GM19240 (cell line): ENCODE results near the gene UTP20.
A peak's percentile ranks its signal among the peaks of the same experiment; 100 is the strongest.
"Not testable (repeated sequence)": the region's sequence is repeated elsewhere in the genome, so short reads cannot be mapped to it uniquely, and the experiment has no call there.

Experiments used
- DNase-seq: peaks from one replicate; pipeline ENCODE4 v3.0.0; 2011; ENCODE audit warnings: low spot score; ENCODE audit not compliant: insufficient read length

UTP20 gene

GRCh38 chr12:101327051-101327450 lies 47.1 kb downstream of the UTP20 start:
- no peak for DNase-seq

- no peak for DNase-seq
These were observed 47.6 kb downstream of the UTP20 start for GRCh38 chr12:101327546-101327945.

- DNase-seq, result no peak
These were observed 49.0 kb downstream of the UTP20 start for GRCh38 chr12:101328917-101329316.

- DNase-seq, result no peak
These were observed 50.7 kb downstream of the UTP20 start for GRCh38 chr12:101330631-101331030.

GRCh38 chr12:101336437-101336836 lies 56.5 kb downstream of the UTP20 start:
- DNase-seq, result no peak

- DNase-seq, result no peak
These were observed 58.2 kb downstream of the UTP20 start for GRCh38 chr12:101338087-101338486.

GRCh38 chr12:101343893-101344292 lies 64.0 kb downstream of the UTP20 start:
- DNase-seq, result no peak

GRCh38 chr12:101351682-101352081 lies 71.8 kb downstream of the UTP20 start:
- no peak for DNase-seq

- DNase-seq, result no peak
These were observed 76.9 kb downstream of the UTP20 start for GRCh38 chr12:101356794-101357193.

- DNase-seq, result no peak
These were observed 81.5 kb downstream of the UTP20 start for GRCh38 chr12:101361455-101361854.

- DNase-seq, result no peak
These were observed 88.1 kb downstream of the UTP20 start for GRCh38 chr12:101368016-101368415.

- no peak for DNase-seq
These were observed 92.5 kb downstream of the UTP20 start for GRCh38 chr12:101372431-101372830.

GRCh38 chr12:101375573-101375972 lies 95.7 kb downstream of the UTP20 start:
- DNase-seq, result no peak

GRCh38 chr12:101379149-101379548 lies 99.2 kb downstream of the UTP20 start:
- DNase-seq, result no peak

- DNase-seq, result not testable (repeated sequence)
These were observed 111.3 kb downstream of the UTP20 start for GRCh38 chr12:101391181-101391580.

- DNase-seq, result no peak
These were observed 127.1 kb downstream of the UTP20 start for GRCh38 chr12:101407049-101407435.

GRCh38 chr12:101407436-101408345 lies 127.8 kb downstream of the UTP20 start, which contains the start of gene ARL1:
Gene ARL1 (minus strand): TSS chr12:101407772. CDS start chr12:101407645, 127 bp downstream.
- DNase-seq, result peak; percentile 52

- DNase-seq, result not testable (repeated sequence)
These were observed 130.3 kb downstream of the UTP20 start for GRCh38 chr12:101410169-101410568.

- peak; percentile 6 for DNase-seq
These were observed 134.7 kb downstream of the UTP20 start for GRCh38 chr12:101414533-101415119.

- no peak for DNase-seq
These were observed 135.3 kb downstream of the UTP20 start for GRCh38 chr12:101415228-101415627.

GRCh38 chr12:101422066-101422465 lies 142.2 kb downstream of the UTP20 start:
- not testable (repeated sequence) for DNase-seq

GRCh38 chr12:101424620-101425019 lies 144.7 kb downstream of the UTP20 start:
- no peak for DNase-seq

GRCh38 chr12:101430456-101430855 lies 150.6 kb downstream of the UTP20 start:
- DNase-seq, result no peak
